Measurements from ENCODE around the gene GALNT10.
A peak's percentile ranks its signal among the peaks of the same experiment; 100 is the strongest.

Gene GALNT10

GRCh38 chr5:154403234-154403633 is 212.7 kb downstream of the GALNT10 start:
- no peak overlapping the region for H3K4me3 ChIP-seq (ENCODE audit: low read depth, low read length)
- TF ChIP-seq, protein P1, sequence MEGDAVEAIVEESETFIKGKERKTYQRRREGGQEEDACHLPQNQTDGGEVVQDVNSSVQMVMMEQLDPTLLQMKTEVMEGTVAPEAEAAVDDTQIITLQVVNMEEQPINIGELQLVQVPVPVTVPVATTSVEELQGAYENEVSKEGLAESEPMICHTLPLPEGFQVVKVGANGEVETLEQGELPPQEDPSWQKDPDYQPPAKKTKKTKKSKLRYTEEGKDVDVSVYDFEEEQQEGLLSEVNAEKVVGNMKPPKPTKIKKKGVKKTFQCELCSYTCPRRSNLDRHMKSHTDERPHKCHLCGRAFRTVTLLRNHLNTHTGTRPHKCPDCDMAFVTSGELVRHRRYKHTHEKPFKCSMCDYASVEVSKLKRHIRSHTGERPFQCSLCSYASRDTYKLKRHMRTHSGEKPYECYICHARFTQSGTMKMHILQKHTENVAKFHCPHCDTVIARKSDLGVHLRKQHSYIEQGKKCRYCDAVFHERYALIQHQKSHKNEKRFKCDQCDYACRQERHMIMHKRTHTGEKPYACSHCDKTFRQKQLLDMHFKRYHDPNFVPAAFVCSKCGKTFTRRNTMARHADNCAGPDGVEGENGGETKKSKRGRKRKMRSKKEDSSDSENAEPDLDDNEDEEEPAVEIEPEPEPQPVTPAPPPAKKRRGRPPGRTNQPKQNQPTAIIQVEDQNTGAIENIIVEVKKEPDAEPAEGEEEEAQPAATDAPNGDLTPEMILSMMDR (IDR thresholded peaks at IDR 0.05; ENCODE audit: low read depth, low read length) = no peak

DNA sequence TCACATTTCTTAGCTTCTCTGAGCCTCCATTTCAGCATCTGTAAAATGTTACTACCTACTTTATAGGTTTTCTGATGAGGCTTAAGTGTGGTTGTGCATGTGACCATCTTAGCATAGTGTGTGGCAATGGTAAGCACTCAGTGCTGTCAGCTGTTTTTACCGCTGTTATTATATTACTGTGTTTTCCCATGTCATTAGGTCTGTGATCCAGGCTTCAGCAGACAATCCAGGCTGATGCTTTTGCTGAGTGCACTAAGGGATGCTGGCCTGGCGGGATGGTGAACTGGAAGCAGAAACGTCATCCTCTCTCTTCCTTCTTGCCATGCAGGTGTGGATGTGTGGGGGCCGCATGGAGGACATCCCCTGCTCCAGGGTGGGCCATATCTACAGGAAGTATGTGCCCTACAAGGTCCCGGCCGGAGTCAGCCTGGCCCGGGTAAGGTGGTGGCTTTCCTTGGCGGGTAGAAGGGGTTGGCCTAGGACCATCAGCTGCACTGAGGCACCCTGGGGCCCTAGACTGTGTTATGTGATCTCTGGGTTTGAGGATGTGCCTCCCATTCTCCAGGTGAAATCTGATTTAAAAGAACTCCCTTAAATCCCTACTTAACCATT is 213.3 kb downstream of the GALNT10 start:
- H3K4me3 ChIP-seq (ENCODE audit: low read depth, low read length) = no peak overlapping the region
- TF ChIP-seq, protein P1 (IDR thresholded peaks at IDR 0.05; ENCODE audit: low read depth, low read length) = no peak

- H3K4me3 ChIP-seq (ENCODE audit: low read depth, low read length) = peak overlapping the region; percentile 24
Observed at GRCh38 chr5:154405078-154405792, 214.7 kb downstream of the GALNT10 start.

GRCh38 chr5:154406231-154406630 is 215.7 kb downstream of the GALNT10 start:
- TF ChIP-seq, protein P1 (IDR thresholded peaks at IDR 0.05; ENCODE audit: low read depth, low read length) = no peak
- no peak overlapping the region for H3K4me3 ChIP-seq (ENCODE audit: low read depth, low read length)

More at GRCh38 chr5:154405078-154405792, 214.7 kb downstream of the GALNT10 start:
- TF ChIP-seq, protein P1 (IDR thresholded peaks at IDR 0.05; ENCODE audit: low read depth, low read length) = peak; percentile 89

GRCh38 chr5:154406826-154407225 is 216.3 kb downstream of the GALNT10 start:
- TF ChIP-seq, protein P1 (IDR thresholded peaks at IDR 0.05; ENCODE audit: low read depth, low read length) = no peak
- no peak overlapping the region for H3K4me3 ChIP-seq (ENCODE audit: low read depth, low read length)

DNA sequence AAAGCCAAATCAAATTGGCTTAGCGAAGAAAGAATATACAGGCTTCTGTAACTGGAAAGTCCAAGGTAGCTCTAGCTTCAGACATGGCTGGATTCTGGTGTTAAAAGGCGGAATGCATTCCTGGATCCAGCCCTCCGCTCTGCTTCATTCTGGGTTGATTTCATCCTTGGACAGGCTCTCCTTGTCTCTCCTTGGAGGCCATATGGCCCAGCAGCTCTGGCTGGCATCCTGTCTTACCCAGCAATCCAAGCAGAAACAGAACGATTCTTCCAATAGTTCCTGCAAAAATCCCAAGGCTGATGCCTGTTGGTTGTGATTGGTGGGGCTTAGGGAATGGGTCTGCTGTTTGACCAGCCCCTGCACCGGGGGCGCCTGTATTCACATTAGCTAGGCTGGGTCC is 218.3 kb downstream of the GALNT10 start:
- TF ChIP-seq, protein P1 (IDR thresholded peaks at IDR 0.05; ENCODE audit: low read depth, low read length) = no peak
- no peak overlapping the region for H3K4me3 ChIP-seq (ENCODE audit: low read depth, low read length)

DNA sequence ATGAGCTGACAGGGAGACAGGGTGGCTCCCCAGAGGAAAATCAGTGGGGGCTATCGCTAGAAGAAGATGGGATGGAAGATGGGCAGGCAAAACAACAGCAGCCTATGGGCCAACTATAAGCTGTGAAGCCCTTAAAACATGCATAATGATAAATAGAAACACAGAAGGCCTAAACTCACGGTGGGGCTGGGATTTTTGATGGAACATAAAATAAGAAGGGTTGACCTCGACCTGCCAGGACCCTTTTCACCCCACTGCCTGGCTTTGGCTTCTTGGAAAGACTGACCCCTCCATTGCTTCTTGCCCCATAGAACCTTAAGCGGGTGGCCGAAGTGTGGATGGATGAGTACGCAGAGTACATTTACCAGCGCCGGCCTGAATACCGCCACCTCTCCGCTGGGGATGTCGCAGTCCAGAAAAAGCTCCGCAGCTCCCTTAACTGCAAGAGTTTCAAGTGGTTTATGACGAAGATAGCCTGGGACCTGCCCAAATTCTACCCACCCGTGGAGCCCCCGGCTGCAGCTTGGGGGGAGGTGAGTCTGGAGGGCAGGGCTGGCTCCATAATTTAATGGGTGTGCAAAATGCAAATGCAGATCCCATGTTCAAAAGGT is 218.8 kb downstream of the GALNT10 start:
- TF ChIP-seq, protein P1 (IDR thresholded peaks at IDR 0.05; ENCODE audit: low read depth, low read length) = no peak
- no peak overlapping the region for H3K4me3 ChIP-seq (ENCODE audit: low read depth, low read length)

Data from WI38 (cell line).